OCI-LY7 (cell line): Measurements from ENCODE around the gene SOX12. TPM values are rescaled to one million over a fixed set of nuclear protein-coding genes. Genes with fewer than 3 reads are reported as not detected.

ENCODE experiments used
- BruUV-seq: library from RNA; stranded (reverse); fragments of 400-500 nt; replicated peaks from 2 replicates; lab custom pipeline; 2021; lab: Mats Ljungman, UMichigan
- CTCF ChIA-PET: fragments of 300-600 bp; sonication (Branson Sonifier 250); formaldehyde crosslinking; loops from one replicate; lab custom pipeline; 2022; ENCODE audit warnings: antibody characterized with exemption; ENCODE audit not compliant: unreplicated experiment; lab: Charles Lee
- POLR2A ChIA-PET: fragments of 300-600 bp; sonication (Branson Sonifier 250); formaldehyde crosslinking; loops from one replicate; lab custom pipeline; 2022; ENCODE audit warnings: antibody characterized with exemption; lab: Charles Lee
- DNase-seq: peaks from one replicate; pipeline ENCODE4 v3.0.0-alpha.2; 2015; ENCODE audit warnings: low spot score
- H2AFZ ChIP-seq: fragments of 200-600 bp; sonication (generic), shearing (Covaris generic); 2 replicates; pipeline ENCODE4 v1.6.1; 2014; ENCODE audit warnings: mild to moderate bottlenecking, antibody characterized with exemption, low read length, moderate library complexity
- H3K27ac ChIP-seq: fragments of 200-600 bp; sonication (generic); 2 replicates; pipeline ENCODE4 v1.5.1; 2014; ENCODE audit warnings: mixed run types, low read depth, mild to moderate bottlenecking, moderate library complexity, low read length, inconsistent platforms; ENCODE audit not compliant: poor library complexity, severe bottlenecking
- H3K36me3 ChIP-seq: fragments of 200-600 bp; sonication (generic); 2 replicates; pipeline ENCODE4 v1.6.1; 2014; ENCODE audit warnings: mild to moderate bottlenecking, antibody characterized with exemption, low read length, moderate library complexity, mixed read lengths; ENCODE audit not compliant: insufficient read depth
- H3K4me1 ChIP-seq: fragments of 200-600 bp; sonication (generic); 2 replicates; pipeline ENCODE4 v1.5.1; 2014; ENCODE audit warnings: mild to moderate bottlenecking, low read length; ENCODE audit not compliant: insufficient read depth, poor library complexity, severe bottlenecking
- H3K4me2 ChIP-seq: fragments of 200-600 bp; sonication (generic); 2 replicates; pipeline ENCODE4 v1.6.1; 2014; ENCODE audit warnings: mild to moderate bottlenecking, low read length
- H3K4me3 ChIP-seq: fragments of 200-600 bp; sonication (generic); 2 replicates; pipeline ENCODE4 v1.5.1; 2014; ENCODE audit warnings: mild to moderate bottlenecking, low read depth, low read length; ENCODE audit not compliant: poor library complexity, severe bottlenecking
- H3K79me2 ChIP-seq: fragments of 200-600 bp; sonication (generic); 2 replicates; pipeline ENCODE4 v1.6.1; 2016; ENCODE audit warnings: low read depth, mild to moderate bottlenecking, low read length, moderate library complexity, mixed read lengths; ENCODE audit not compliant: insufficient read depth
- H3K9me2 ChIP-seq: fragments of 200-600 bp; sonication (generic); 2 replicates; pipeline ENCODE4 v1.6.1; 2016; ENCODE audit warnings: mild to moderate bottlenecking, low read length, mixed read lengths; ENCODE audit not compliant: insufficient read depth
- H3K9me3 ChIP-seq: fragments of 200-600 bp; sonication (generic); 2 replicates; pipeline ENCODE4 v1.6.1; 2014; ENCODE audit warnings: mild to moderate bottlenecking, mixed run types, low read length, mixed read lengths
- H4K20me1 ChIP-seq: fragments of 200-600 bp; sonication (generic); 2 replicates; pipeline ENCODE4 v1.6.1; 2014; ENCODE audit warnings: mild to moderate bottlenecking, antibody characterized with exemption, low read length, moderate library complexity, mixed read lengths; ENCODE audit not compliant: insufficient read depth
- CTCF ChIP-seq: fragments of 200-600 bp; sonication (generic); conservative IDR thresholded peaks from 2 replicates; pipeline ENCODE4 v1.5.1; 2014; ENCODE audit warnings: mild to moderate bottlenecking, antibody characterized with exemption, low read length, moderate library complexity, mixed read lengths
- EZH2phosphoT487 ChIP-seq: fragments of 200-600 bp; sonication (generic); IDR thresholded peaks from 2 replicates; pipeline ENCODE4 v1.6.1; 2018; ENCODE audit warnings: low read depth, borderline replicate concordance, mild to moderate bottlenecking, mixed run types, antibody characterized with exemption, low read length, moderate library complexity, mixed read lengths
- intact Hi-C: fragments of 100-400 bp; cut with micrococcal nuclease; formaldehyde crosslinking; loops from one replicate; pipeline ENCODE4 v1.10.0; 2022; ENCODE audit not compliant: unreplicated experiment
- total RNA-seq, 2 experiments: library from RNA; depleted of rRNA in 1 of 2; stranded (reverse); fragments of >200 nt in 1 of 2; shearing (Covaris generic) in 1 of 2; gene quantifications; 2 replicates each; pipeline ENCODE4 v1.2.3, GENCODE V29; 2014 to 2022

Gene SOX12
- total RNA-seq, 2 experiments from 2014 or later: 16.4 to 43.8 TPM

GRCh38 chr20:278607-279571 lies 46.5 kb upstream of the SOX12 start:
- ChIA-PET POLR2A (no interaction called here), CTCF (no interaction called here)
- H3K9me2 ChIP-seq: no peaks in the 10 kb centered on the region
- no peak overlapping the region for H3K4me3 ChIP-seq
- no peak for TF ChIP-seq CTCF
- no peak for TF ChIP-seq EZH2phosphoT487
- BruUV-seq: no TSS peak
- intact Hi-C loops: no loop called here
- no peak overlapping the region for H3K27ac ChIP-seq
- no peaks in the 10 kb centered on the region for H3K9me3 ChIP-seq
- H2AFZ ChIP-seq: no peak overlapping the region
- H3K36me3 ChIP-seq: peaks cover 11% of the 10 kb centered on the region; the same call in 1 of the 2 replicates
- no peaks in the 10 kb centered on the region for H3K79me2 ChIP-seq
- H3K4me2 ChIP-seq: no peak overlapping the region
- H3K4me1 ChIP-seq: no peaks in the 10 kb centered on the region
- DNase-seq: no peak
- no peaks in the 10 kb centered on the region for H4K20me1 ChIP-seq

GRCh38 chr20:284172-284571 lies 41.2 kb upstream of the SOX12 start:
- Histone ChIP-seq H2AFZ (no peak overlapping the region), H4K20me1 (no peaks in the 10 kb centered on the region), H3K9me2 (no peaks in the 10 kb centered on the region), H3K36me3 (no peaks in the 10 kb centered on the region), H3K9me3 (no peaks in the 10 kb centered on the region), H3K4me1 (no peaks in the 10 kb centered on the region), H3K4me2 (no peak overlapping the region), H3K79me2 (no peaks in the 10 kb centered on the region), H3K4me3 (no peak overlapping the region), H3K27ac (no peak overlapping the region)
- ChIA-PET CTCF (no interaction called here), POLR2A (no interaction called here)
- intact Hi-C loops: no loop called here
- no peak for TF ChIP-seq CTCF
- no peak for TF ChIP-seq EZH2phosphoT487
- BruUV-seq: no TSS peak
- DNase-seq: no peak

GRCh38 chr20:286508-286907 lies 38.8 kb upstream of the SOX12 start:
- H3K27ac ChIP-seq: no peak overlapping the region
- no TSS peak for BruUV-seq
- intact Hi-C loops: no loop called here

More at GRCh38 chr20:286508-286907, 38.8 kb upstream of the SOX12 start:
- Histone ChIP-seq H3K4me2 (no peak overlapping the region), H4K20me1 (no peaks in the 10 kb centered on the region), H3K4me1 (peaks cover 16% of the 10 kb centered on the region), H2AFZ (no peak overlapping the region), H3K36me3 (no peaks in the 10 kb centered on the region), H3K4me3 (no peak overlapping the region), H3K9me3 (no peaks in the 10 kb centered on the region), H3K9me2 (no peaks in the 10 kb centered on the region), H3K79me2 (no peaks in the 10 kb centered on the region)
- DNase-seq: no peak
- POLR2A ChIA-PET: no interaction called here
- CTCF ChIA-PET: no interaction called here
- no peak for TF ChIP-seq EZH2phosphoT487
- no peak for TF ChIP-seq CTCF
